NCI-H187 treated with DMSO at 0.1 percent for 48 hours (cell line): Measurements from ENCODE around the gene TK2.
"Not testable (repeated sequence)": the region's sequence is repeated elsewhere in the genome, so short reads cannot be mapped to it uniquely, and the experiment has no call there.

ENCODE experiments used
- DNase-seq: peaks from one replicate; lab custom pipeline; 2025; lab: John Stamatoyannopoulos, UW

Gene TK2

GRCh38 chr16:66503030-66503429 is 46.9 kb downstream of the TK2 start:
- DNase-seq, result no peak

- DNase-seq, result no peak
Observed at GRCh38 chr16:66502020-66502913, 47.7 kb downstream of the TK2 start.

- DNase-seq, result not testable (repeated sequence)
Observed at GRCh38 chr16:66501563-66501962, 48.4 kb downstream of the TK2 start.

GRCh38 chr16:66497921-66498320 is 52.0 kb downstream of the TK2 start:
- not testable (repeated sequence) for DNase-seq

GRCh38 chr16:66496226-66496625 is 53.7 kb downstream of the TK2 start:
- DNase-seq, result not testable (repeated sequence)

- no peak for DNase-seq
Observed at GRCh38 chr16:66495440-66495839, 54.5 kb downstream of the TK2 start.

- DNase-seq, result no peak
Observed at GRCh38 chr16:66494916-66495315, 55.0 kb downstream of the TK2 start.

GRCh38 chr16:66493490-66494401 is 56.2 kb downstream of the TK2 start:
- no peak for DNase-seq

- DNase-seq, result no peak
Observed at GRCh38 chr16:66491716-66492064, 58.2 kb downstream of the TK2 start.

- no peak for DNase-seq
Observed at GRCh38 chr16:66490774-66491715, 58.9 kb downstream of the TK2 start.

- no peak for DNase-seq
Observed at GRCh38 chr16:66489818-66490217, 60.1 kb downstream of the TK2 start.

- no peak for DNase-seq
Observed at GRCh38 chr16:66489385-66489784, 60.5 kb downstream of the TK2 start.

GRCh38 chr16:66488505-66488904 is 61.4 kb downstream of the TK2 start:
- no peak for DNase-seq

GRCh38 chr16:66487580-66488275 is 62.2 kb downstream of the TK2 start:
- DNase-seq, result no peak

- DNase-seq, result no peak
Observed at GRCh38 chr16:66486773-66487579, 62.9 kb downstream of the TK2 start.

- no peak for DNase-seq
Observed at GRCh38 chr16:66486199-66486772, 63.6 kb downstream of the TK2 start.

GRCh38 chr16:66485376-66485775 is 64.5 kb downstream of the TK2 start:
- DNase-seq, result no peak

GRCh38 chr16:66484453-66485213 is 65.3 kb downstream of the TK2 start:
- DNase-seq, result no peak
